Peyer's patch (tissue), 4 donors: Measurements from ENCODE around the gene ANO2.

ENCODE experiments used
- CTCF ChIP-seq, 6 experiments: fragments of 450-650 bp in 4 of 6; fragments of 200-600 bp in 2 of 6; sonication (generic) in 1 of 6; IDR thresholded peaks; one replicate each; pipeline ENCODE4 v1.5.1; 2017 to 2019; ENCODE audit warnings: antibody characterized with exemption in 6 of 6, mild to moderate bottlenecking in 3 of 6, moderate library complexity in 1 of 6
- POLR2A ChIP-seq, 2 donors: fragments of 450-650 bp; IDR thresholded peaks; one replicate each; pipeline ENCODE4 v1.5.1; 2017; ENCODE audit warnings: antibody characterized with exemption in 2 of 2, mild to moderate bottlenecking in 2 of 2, moderate library complexity in 2 of 2

- no peak for TF ChIP-seq CTCF (IDR thresholded peaks at IDR 0.05)
- TF ChIP-seq POLR2A (IDR thresholded peaks at IDR 0.05): no peak
Observed at GRCh38 chr12:5827591-5827990, 117.5 kb downstream of the ANO2 start.
